GM12873 (cell line): ENCODE data around the gene KCNH2.

Source experiments
- TF ChIP-seq, protein P1 (sequence below): IDR thresholded peaks from 2 replicates; pipeline ENCODE4 v1.5.1; 2012; ENCODE audit warnings: low read depth, mild to moderate bottlenecking, moderate library complexity, low read length, control low read depth; ENCODE audit not compliant: insufficient read depth; ENCODE audit errors: missing control alignments

Gene KCNH2

GRCh38 chr7:151009327-151010036 lies 31.4 kb upstream of the KCNH2 start:
- TF ChIP-seq, protein P1, sequence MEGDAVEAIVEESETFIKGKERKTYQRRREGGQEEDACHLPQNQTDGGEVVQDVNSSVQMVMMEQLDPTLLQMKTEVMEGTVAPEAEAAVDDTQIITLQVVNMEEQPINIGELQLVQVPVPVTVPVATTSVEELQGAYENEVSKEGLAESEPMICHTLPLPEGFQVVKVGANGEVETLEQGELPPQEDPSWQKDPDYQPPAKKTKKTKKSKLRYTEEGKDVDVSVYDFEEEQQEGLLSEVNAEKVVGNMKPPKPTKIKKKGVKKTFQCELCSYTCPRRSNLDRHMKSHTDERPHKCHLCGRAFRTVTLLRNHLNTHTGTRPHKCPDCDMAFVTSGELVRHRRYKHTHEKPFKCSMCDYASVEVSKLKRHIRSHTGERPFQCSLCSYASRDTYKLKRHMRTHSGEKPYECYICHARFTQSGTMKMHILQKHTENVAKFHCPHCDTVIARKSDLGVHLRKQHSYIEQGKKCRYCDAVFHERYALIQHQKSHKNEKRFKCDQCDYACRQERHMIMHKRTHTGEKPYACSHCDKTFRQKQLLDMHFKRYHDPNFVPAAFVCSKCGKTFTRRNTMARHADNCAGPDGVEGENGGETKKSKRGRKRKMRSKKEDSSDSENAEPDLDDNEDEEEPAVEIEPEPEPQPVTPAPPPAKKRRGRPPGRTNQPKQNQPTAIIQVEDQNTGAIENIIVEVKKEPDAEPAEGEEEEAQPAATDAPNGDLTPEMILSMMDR = no peak

DNA sequence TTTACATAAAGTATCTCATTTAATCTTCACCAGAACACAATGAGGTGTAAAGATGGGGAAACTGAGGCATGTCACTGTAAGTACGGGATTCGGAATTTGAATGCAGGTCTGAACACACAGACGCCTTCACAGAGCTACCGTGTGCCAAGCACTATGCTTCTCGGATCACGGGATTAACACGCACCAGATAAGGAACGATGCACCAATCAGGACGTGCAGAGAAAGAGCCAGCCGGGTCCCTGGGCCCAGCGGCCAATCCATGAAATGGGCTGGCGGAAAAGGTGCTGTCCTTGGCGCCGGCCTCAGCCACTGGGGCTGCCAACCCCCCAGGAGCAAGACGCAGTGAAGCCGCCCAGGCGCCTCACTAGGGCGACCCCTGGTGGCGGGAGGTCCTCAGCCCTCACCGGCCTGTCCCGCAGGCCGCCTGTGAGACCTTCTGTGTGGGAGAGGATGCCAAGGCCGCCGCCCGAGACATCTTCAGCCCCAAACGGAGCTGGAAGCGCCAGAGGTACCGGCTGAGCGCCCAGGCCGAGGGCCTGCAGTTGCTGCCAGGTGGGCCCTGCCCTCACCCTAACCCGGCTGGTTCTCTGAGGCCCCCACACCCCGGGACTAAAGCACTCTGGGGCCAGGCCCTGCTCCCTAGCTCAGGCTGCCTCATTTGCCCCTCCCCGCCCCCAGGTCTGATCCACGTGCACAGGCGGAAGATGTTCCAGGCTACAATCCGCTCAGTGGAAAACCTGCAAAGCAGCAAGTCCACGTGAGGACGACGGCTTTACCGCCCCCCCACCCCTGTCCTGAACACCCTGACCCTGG lies 30.6 kb upstream of the KCNH2 start:
- TF ChIP-seq, protein P1 = peak; percentile 91

DNA sequence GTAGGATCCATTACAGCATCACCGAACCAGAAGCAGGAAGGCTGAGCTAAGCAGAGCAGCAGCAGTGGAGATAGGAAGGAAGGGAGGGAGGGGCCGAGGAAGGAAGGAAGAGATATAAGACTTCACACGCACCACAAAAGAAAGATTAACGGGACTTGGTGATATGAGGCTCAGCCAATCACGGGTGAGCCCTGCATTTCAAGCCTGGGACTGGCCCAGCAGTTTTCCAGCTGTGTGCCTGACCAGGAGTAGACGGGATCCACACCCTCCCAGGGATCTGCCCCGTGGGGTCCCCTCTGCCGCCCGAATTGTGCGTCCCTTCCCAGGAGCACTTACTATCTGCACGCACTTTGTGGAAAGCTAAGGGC lies 30.0 kb upstream of the KCNH2 start:
- TF ChIP-seq, protein P1 = no peak

DNA sequence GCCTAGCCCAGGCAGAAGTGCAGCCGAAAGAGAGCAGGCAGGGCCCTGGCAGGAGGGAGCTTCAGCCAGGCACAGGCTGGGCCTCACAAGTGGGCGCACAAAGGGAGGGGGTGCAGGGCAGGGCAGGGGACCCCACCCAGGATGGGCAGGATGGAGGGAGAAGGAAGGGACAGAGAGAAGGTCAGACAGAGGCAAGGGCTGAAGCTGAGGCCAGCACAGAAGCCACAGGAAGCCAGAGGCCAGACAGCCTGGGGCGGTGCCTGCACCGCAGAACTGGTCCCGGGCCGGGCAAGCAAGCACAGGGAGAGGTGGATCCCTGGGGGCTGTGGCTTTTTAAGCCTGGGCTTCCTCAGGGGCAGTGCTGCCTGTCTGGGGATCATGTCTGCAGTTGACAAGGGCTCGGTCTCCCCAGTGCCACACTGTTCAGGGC lies 29.4 kb upstream of the KCNH2 start:
- TF ChIP-seq, protein P1 = no peak

- TF ChIP-seq, protein P1 = no peak
Measured at GRCh38 chr7:151006590-151007300, 28.6 kb upstream of the KCNH2 start.

DNA sequence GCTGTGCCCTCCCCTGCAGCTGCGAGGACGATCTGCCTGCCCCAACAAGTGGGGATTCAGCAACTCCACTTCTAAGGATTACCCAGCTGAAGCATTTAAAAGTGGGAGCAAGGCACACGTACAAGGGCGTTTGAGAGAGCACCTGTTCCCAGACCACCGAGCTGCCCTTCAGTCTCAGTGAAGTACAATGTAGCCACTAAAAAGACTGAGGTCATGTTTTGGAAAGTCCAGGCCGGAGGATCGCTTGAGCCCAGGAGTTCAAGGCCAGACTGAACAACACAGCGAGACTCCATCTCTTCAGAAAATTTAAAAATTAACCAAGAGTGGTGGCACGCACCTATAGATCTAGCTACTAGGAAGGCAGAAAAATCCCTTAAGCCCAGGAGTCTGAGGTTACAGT lies 27.4 kb upstream of the KCNH2 start:
- TF ChIP-seq, protein P1 = no peak

DNA sequence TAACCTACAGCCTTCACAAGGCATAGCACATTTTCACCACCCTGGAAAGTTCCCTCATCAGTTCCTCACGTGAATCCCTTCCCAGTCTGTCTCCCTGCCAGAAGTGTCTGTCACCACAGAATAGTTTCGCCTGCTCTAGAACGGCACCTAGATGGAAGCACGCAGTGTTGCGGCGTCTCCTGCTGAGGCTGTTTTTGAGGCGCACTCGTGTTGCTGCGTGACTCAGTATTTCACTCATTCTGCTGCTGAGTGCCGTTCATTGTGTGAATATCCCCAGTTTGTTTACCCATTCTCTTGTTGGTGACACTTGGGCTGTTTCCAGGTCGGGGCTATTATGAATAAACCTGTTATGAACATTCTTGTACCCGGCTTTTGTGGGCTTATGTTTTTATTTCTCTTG lies 25.5 kb upstream of the KCNH2 start:
- TF ChIP-seq, protein P1 = no peak
